GM15510 (cell line): ENCODE data around the gene NAV2.

ENCODE experiments used
- POLR2A ChIP-seq: IDR thresholded peaks from 3 replicates; pipeline ENCODE4 v1.6.1; 2011; ENCODE audit warnings: borderline replicate concordance; ENCODE audit not compliant: insufficient read length; ENCODE audit errors: extremely low read depth

NAV2 gene

DNA sequence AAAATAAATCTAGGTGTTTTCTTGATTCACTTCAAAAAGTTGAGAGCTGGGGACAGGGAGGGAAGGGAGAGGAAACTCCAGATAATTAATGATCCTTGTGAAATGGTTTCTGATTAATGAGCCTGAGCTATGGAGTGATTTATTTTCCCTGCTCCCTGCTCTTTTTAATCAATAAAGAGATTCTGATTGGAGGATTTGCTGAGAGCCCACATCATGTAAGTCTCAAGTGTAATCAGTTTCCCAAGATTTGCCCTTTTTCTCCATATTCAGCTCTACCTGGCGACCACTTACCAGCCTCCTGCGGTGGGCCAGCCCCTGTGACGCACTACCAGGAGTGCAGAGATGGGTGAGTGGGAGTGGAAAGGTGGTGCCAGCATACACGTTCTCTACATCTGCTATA lies 114.0 kb downstream of the NAV2 start:
- no peak for TF ChIP-seq POLR2A

GRCh38 chr11:19827399-19828135 lies 114.9 kb downstream of the NAV2 start:
- no peak for TF ChIP-seq POLR2A

- no peak for TF ChIP-seq POLR2A
These were observed 115.9 kb downstream of the NAV2 start for GRCh38 chr11:19828382-19829108.

GRCh38 chr11:19829109-19829837 lies 116.6 kb downstream of the NAV2 start:
- no peak for TF ChIP-seq POLR2A

GRCh38 chr11:19832086-19832750 lies 119.6 kb downstream of the NAV2 start:
- no peak for TF ChIP-seq POLR2A

DNA sequence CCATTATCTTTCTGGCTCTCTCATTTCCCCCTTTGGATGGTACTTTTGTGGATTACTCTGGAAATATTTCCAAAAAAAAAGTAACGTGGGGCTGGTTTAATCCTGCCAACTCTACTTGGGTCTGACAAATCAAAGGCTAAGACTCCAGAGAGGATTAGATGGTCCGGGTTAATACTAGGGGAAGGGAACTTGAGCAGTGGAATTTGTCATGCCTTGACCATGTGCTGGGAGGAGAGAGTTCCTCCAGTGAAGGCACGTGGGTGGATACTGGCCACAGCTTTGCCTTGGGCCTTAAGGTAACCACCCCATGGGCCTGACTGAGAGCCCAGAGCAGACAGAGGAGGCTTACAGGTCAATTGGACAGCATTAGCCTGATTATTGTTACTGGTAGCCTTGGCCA lies 120.3 kb downstream of the NAV2 start:
- no peak for TF ChIP-seq POLR2A

DNA sequence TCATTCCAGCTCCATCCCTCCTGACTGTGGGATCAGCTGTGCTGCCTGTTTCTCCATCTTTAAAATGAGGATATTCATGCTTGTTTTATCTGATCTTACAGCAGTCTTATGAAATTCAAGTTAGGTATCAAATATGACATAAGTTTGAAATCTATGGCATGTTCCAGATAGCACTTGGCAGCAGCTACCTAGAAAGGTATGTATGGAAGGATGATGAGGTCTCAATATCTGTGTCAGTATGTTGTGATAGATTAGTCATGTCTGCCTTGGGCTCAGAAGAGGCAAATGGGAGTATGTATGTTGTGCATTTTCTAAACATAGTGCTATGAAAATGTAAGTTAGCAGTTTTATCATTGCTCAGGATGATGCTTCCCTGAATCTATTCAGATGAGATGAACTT lies 122.1 kb downstream of the NAV2 start:
- TF ChIP-seq POLR2A = no peak

DNA sequence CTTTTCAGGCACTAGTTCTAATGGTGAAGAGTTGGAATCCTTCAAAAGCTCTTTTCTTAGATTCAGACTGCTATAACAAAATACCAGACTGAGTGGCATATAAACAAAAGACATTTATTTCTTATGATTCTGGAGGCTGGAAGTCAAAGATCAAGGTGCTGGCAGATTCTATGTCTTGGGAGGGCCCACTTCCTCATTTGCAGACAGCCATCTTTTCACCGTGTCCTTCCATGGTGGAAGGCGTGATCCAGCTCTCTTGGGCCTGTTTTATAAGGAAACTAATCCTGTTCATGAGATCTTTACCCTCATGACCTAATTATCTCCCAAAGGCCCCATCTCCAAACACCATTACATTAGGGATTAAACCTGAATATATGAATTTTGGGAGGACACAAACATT lies 124.0 kb downstream of the NAV2 start:
- TF ChIP-seq POLR2A = no peak

DNA sequence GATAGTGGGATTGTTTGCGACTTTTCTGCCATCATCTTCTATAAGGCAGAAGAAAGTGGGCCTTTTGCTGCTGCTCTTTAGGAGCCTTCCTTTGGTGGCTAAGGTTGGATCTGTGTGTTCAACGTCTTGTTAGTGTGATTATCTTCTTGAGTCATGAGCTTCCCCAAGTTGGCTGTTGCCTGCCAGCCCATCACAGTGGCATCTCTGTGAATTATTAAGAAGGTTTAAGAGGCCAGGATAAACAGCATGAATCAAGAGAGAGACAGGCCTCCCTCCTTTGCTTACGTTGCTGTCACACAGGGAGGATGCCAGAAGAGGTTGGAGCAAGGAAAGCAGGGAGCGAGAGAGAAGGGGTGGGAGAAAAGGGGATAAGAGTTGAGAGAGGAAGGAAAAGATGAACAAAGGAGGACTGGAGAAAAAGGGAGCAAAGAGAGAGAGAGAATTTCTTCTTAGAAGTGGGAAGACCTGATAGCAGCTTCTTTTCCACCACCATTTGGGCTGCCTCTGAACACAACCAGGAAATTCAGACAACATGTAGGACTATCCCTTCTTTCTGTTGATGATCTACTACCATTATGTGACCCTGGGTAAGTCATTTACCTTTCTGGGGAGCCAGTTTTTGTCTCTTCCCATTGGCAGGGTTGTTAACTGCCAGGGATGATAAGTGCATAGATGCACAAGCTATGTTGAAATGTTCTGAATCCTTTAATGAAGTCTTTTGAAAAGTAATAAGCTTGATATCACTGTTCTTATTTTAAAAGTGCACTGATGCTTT lies 126.5 kb downstream of the NAV2 start:
- TF ChIP-seq POLR2A = no peak

DNA sequence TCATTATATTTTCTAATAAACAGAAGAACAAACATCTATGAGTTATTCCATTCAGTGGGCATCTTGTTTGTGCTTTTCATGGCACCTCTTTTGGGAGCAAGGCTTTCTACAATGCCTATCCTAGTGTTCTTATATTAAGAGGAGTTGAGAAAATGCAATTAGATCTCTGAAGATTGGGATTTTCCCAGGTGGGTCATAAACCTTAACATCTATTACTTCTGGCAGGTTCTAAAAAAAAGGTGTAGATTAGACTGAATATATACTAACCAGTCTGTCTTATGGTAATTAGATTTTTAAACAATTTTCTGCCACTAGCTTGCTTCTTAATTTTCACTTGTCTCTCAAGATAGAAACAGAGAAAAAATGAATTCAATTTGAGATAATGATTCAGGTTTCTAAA lies 128.3 kb downstream of the NAV2 start:
- TF ChIP-seq POLR2A = no peak

DNA sequence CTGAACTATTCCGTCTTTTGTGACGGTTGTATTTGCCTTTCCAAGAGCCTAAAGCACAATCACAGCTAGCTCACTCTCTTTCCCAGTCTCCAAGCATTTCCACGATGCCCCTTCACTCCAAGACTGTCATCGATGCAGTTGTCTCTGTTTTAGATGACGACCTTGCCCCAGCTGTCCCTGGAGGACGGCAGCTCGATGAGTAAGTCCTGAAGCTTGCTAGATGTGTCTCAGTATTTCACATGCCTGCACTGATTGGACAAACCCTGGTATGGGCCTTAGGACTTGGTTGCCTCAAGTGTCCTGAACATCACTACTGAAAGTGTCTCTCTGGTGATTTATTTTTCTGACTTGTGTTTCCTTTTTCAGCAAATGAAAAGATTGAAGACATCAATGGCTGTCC lies 129.9 kb downstream of the NAV2 start:
- TF ChIP-seq POLR2A = no peak

DNA sequence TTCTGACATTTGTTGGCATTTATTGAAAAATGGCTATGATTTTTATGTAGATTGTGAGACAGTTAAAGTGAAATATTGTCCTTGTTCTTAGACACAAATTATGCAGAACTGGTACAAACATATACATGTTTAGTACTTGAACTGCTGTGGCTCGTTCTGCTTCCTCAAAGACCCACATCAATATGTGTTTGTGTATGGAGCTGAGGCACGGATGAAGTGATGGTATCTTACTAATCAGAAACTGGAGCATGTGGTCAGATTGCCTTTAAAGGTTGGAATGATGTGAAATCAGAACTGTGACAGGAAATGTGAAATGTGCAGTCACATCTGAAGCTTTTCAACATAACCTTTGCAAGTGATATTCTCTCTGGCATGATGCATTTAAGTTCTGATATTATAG lies 130.4 kb downstream of the NAV2 start:
- no peak for TF ChIP-seq POLR2A

GRCh38 chr11:19844012-19844411 lies 131.4 kb downstream of the NAV2 start:
- TF ChIP-seq POLR2A = no peak

DNA sequence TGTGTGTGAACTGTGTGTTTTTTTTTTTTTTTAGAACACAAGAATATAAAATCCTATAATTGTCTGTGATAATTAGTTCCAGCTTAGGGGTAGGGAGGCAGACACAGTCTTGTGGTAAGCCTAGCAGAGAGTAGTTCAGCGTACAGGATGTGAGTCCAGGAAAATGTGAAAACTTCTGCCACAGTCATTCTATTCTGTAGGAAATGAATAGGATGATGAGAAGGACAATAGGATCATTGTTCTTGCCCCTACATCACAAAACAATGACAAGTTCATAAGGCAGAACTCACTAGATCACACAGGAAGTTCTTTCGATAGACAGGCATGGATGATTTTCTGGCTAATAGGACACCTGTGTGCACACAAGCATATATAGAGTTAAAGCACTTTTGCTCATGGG lies 132.2 kb downstream of the NAV2 start:
- TF ChIP-seq POLR2A = no peak
